NB4 (cell line): ENCODE data around the gene TMEM168.

Experiments used
- DNase-seq: peaks from one replicate; pipeline ENCODE4 v3.0.0; 2010; ENCODE audit warnings: low read depth
- H3K4me3 ChIP-seq: one replicate; pipeline ENCODE4 v1.5.1; 2011; ENCODE audit warnings: mild to moderate bottlenecking, low read depth, low read length, moderate library complexity
- CTCF ChIP-seq: IDR thresholded peaks from one replicate; pipeline ENCODE4 v1.5.1; 2012; ENCODE audit warnings: low read depth, low read length
- MYC ChIP-seq: IDR thresholded peaks from 2 replicates; pipeline ENCODE4 v1.6.1; 2011; ENCODE audit warnings: low read depth, low read length
- POLR2A ChIP-seq: IDR thresholded peaks from 2 replicates; pipeline ENCODE4 v1.6.1; 2011; ENCODE audit warnings: mild to moderate bottlenecking; ENCODE audit not compliant: insufficient read length; ENCODE audit errors: extremely low read depth
- TF ChIP-seq, protein P1 (sequence below): IDR thresholded peaks from 2 replicates; pipeline ENCODE4 v1.6.1; 2011; ENCODE audit warnings: low read depth, low read length

The TMEM168 gene

DNA sequence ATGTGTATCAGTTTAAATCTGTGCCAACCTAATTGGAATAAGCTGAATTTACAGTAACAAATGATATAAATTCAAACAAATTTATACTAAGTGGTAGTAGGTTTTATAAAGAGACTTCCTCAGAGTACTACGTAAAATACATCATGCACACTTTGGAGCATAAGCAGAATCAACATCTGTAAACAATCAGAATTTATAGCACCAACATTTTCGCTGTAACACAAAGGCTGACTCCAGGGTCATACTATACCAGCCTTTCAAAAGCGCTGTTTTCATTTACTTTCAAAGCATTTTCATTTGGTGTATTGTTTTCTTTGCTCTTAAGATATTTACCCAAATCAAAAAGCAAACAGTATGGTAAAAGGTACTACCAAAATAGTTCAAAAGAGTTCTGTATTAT, 29.3 kb upstream of the TMEM168 start:
- DNase-seq, result no peak
- TF ChIP-seq MYC (no peak), POLR2A (no peak), CTCF (no peak)
- TF ChIP-seq, protein P1, sequence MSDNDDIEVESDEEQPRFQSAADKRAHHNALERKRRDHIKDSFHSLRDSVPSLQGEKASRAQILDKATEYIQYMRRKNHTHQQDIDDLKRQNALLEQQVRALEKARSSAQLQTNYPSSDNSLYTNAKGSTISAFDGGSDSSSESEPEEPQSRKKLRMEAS, result no peak
- H3K4me3 ChIP-seq, result no peak overlapping the region

DNA sequence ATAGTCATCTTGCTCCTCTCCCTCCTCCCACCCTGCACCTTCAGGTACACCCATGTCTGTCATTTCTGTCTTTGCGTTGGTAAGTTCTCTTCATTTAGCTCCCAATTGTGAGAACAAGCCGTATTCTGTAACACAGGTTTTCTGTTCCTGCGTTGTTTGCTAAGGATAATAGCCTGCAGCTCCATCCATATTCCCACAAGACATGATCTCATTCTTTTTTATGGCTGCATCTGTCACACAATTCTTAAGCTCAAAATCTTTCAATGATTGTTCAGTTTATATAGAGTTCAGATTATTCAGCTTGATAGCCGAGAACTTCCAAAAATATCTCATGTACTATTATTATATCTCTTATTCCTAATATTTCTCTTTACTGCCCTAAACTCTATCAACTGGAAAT, 16.0 kb upstream of the TMEM168 start:
- no peak overlapping the region for H3K4me3 ChIP-seq
- DNase-seq, result no peak
- TF ChIP-seq, protein P1, result no peak
- TF ChIP-seq MYC (no peak), CTCF (no peak), POLR2A (no peak)

- no peak for DNase-seq
These were observed 12.2 kb upstream of the TMEM168 start for GRCh38 chr7:112802406-112802805.

GRCh38 chr7:112800486-112800885, 10.3 kb upstream of the TMEM168 start:
- TF ChIP-seq MYC (no peak), CTCF (no peak), POLR2A (no peak)
- TF ChIP-seq, protein P1, result no peak
- H3K4me3 ChIP-seq, result no peak overlapping the region

More at GRCh38 chr7:112802406-112802805, 12.2 kb upstream of the TMEM168 start:
- no peak overlapping the region for H3K4me3 ChIP-seq
- no peak for TF ChIP-seq CTCF
- TF ChIP-seq, protein P1, result no peak
- no peak for TF ChIP-seq MYC
- no peak for TF ChIP-seq POLR2A

GRCh38 chr7:112799448-112800120, 9.4 kb upstream of the TMEM168 start:
- TF ChIP-seq MYC (no peak), POLR2A (no peak), CTCF (no peak)
- TF ChIP-seq, protein P1, result no peak

More at GRCh38 chr7:112800486-112800885, 10.3 kb upstream of the TMEM168 start:
- no peak for DNase-seq

More at GRCh38 chr7:112799448-112800120, 9.4 kb upstream of the TMEM168 start:
- DNase-seq, result no peak
- no peak overlapping the region for H3K4me3 ChIP-seq
